Measurements from ENCODE around the gene NUP50.

The NUP50 gene

DNA sequence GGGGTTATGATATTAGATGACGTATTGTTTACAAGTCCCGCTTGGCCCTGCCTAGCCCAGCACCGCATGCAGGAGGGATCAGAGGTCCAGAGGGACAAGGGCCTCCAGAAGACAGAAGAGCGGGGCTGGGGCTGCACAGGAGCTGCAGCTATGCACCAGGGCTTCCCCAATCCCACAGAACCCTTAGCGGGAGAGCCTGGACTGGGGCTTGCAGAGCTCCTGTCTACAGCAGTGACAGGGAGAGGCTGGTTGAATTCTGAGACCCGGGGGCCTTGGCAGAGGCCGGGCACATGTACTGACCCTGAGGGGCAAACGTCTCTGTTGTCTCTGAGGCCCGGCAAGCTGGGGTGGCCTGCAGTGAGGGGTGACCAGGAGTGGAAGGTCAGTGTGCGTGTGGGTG, 70.1 kb downstream of the NUP50 start:
- TF ChIP-seq SNAI2 (CRISPR knock-in tag; IDR thresholded peaks at IDR 0.05) (no peak), CSRNP3 (CRISPR knock-in tag; IDR thresholded peaks at IDR 0.05) (no peak), BACH2 (CRISPR knock-in tag; IDR thresholded peaks at IDR 0.05; ENCODE audit: borderline replicate concordance) (no peak), ISL1 (CRISPR knock-in tag; IDR thresholded peaks at IDR 0.05) (no peak), ZFP3 (CRISPR knock-in tag; IDR thresholded peaks at IDR 0.05) (no peak), ZNF70 (CRISPR knock-in tag; IDR thresholded peaks at IDR 0.05) (no peak), PPARA (CRISPR knock-in tag; IDR thresholded peaks at IDR 0.05; ENCODE audit: borderline replicate concordance) (no peak), ZFP30 (CRISPR knock-in tag; IDR thresholded peaks at IDR 0.05) (no peak), RARB (CRISPR knock-in tag; IDR thresholded peaks at IDR 0.05) (no peak), TCF4 (CRISPR knock-in tag; IDR thresholded peaks at IDR 0.05; ENCODE audit: borderline replicate concordance) (no peak), ZNF565 (CRISPR knock-in tag; conservative IDR thresholded peaks at IDR 0.05; ENCODE audit: low read depth) (no peak), ZNF8 (CRISPR knock-in tag; IDR thresholded peaks at IDR 0.05) (no peak), GLIS3 (CRISPR knock-in tag; IDR thresholded peaks at IDR 0.05) (no peak), ARNTL (CRISPR knock-in tag; IDR thresholded peaks at IDR 0.05; ENCODE audit: borderline replicate concordance, low read depth) (no peak), PATZ1 (CRISPR knock-in tag; IDR thresholded peaks at IDR 0.05; ENCODE audit: borderline replicate concordance) (no peak), ZC3H10 (CRISPR knock-in tag; IDR thresholded peaks at IDR 0.05) (no peak)
- TF ChIP-seq, protein P1, sequence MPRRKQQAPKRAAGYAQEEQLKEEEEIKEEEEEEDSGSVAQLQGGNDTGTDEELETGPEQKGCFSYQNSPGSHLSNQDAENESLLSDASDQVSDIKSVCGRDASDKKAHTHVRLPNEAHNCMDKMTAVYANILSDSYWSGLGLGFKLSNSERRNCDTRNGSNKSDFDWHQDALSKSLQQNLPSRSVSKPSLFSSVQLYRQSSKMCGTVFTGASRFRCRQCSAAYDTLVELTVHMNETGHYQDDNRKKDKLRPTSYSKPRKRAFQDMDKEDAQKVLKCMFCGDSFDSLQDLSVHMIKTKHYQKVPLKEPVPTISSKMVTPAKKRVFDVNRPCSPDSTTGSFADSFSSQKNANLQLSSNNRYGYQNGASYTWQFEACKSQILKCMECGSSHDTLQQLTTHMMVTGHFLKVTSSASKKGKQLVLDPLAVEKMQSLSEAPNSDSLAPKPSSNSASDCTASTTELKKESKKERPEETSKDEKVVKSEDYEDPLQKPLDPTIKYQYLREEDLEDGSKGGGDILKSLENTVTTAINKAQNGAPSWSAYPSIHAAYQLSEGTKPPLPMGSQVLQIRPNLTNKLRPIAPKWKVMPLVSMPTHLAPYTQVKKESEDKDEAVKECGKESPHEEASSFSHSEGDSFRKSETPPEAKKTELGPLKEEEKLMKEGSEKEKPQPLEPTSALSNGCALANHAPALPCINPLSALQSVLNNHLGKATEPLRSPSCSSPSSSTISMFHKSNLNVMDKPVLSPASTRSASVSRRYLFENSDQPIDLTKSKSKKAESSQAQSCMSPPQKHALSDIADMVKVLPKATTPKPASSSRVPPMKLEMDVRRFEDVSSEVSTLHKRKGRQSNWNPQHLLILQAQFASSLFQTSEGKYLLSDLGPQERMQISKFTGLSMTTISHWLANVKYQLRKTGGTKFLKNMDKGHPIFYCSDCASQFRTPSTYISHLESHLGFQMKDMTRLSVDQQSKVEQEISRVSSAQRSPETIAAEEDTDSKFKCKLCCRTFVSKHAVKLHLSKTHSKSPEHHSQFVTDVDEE (CRISPR knock-in tag; IDR thresholded peaks at IDR 0.05), result no peak
- TF ChIP-seq, protein P2, sequence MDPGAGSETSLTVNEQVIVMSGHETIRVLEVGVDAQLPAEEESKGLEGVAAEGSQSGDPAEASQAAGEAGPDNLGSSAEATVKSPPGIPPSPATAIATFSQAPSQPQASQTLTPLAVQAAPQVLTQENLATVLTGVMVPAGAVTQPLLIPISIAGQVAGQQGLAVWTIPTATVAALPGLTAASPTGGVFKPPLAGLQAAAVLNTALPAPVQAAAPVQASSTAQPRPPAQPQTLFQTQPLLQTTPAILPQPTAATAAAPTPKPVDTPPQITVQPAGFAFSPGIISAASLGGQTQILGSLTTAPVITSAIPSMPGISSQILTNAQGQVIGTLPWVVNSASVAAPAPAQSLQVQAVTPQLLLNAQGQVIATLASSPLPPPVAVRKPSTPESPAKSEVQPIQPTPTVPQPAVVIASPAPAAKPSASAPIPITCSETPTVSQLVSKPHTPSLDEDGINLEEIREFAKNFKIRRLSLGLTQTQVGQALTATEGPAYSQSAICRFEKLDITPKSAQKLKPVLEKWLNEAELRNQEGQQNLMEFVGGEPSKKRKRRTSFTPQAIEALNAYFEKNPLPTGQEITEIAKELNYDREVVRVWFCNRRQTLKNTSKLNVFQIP (CRISPR knock-in tag; IDR thresholded peaks at IDR 0.05; ENCODE audit: borderline replicate concordance, low read depth), result no peak
- TF ChIP-seq, protein P3, sequence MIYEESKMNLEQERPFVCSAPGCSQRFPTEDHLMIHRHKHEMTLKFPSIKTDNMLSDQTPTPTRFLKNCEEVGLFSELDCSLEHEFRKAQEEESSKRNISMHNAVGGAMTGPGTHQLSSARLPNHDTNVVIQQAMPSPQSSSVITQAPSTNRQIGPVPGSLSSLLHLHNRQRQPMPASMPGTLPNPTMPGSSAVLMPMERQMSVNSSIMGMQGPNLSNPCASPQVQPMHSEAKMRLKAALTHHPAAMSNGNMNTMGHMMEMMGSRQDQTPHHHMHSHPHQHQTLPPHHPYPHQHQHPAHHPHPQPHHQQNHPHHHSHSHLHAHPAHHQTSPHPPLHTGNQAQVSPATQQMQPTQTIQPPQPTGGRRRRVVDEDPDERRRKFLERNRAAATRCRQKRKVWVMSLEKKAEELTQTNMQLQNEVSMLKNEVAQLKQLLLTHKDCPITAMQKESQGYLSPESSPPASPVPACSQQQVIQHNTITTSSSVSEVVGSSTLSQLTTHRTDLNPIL (CRISPR knock-in tag; IDR thresholded peaks at IDR 0.05; ENCODE audit: low read depth), result no peak
- ATAC-seq, result no peak; the same call in 2 of the 3 replicates

DNA sequence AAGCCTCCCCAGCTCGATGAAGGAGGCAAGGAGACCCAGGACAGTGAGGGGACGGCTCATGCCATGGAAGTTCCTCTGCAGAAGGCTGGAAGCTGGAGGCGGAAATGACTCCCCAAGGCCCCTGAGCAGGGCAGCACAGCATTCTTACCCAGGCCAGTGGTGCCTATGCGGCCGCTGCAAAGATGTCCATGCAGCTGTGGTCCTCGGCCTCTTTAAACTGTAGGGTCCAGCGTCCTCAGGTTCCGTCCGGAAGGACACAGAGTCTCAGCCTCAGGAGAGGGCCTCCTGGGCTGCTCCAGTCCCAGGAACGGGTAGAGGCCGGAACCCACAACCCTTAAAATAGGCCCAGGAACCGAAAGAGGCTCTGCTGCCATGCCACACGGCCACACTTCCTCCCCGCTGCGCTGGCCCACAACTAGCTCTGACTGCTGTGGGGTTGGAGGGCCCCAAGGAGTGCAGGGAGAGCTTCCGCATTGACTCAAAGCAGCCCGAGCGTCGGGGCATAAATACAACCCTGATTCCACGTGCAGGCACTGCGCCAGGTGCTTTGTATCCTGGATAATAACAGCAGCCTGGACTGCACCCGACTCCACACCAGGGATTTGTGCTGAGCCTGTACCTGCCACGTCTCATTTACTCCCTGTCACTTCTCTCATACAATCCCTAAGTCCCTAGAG, 71.5 kb downstream of the NUP50 start:
- TF ChIP-seq CSDC2 (CRISPR knock-in tag; IDR thresholded peaks at IDR 0.05) (no peak), TOX (CRISPR knock-in tag; IDR thresholded peaks at IDR 0.05; ENCODE audit: borderline replicate concordance) (no peak)
- no peak for ATAC-seq

GRCh38 chr22:45235851-45236342, 72.2 kb downstream of the NUP50 start:
- TF ChIP-seq, protein P2 (CRISPR knock-in tag; IDR thresholded peaks at IDR 0.05; ENCODE audit: borderline replicate concordance, low read depth), result no peak
- TF ChIP-seq ARNTL (CRISPR knock-in tag; IDR thresholded peaks at IDR 0.05; ENCODE audit: borderline replicate concordance, low read depth), result no peak
- TF ChIP-seq PPARA (CRISPR knock-in tag; IDR thresholded peaks at IDR 0.05; ENCODE audit: borderline replicate concordance), result no peak
- TF ChIP-seq CSRNP3 (CRISPR knock-in tag; IDR thresholded peaks at IDR 0.05), result no peak
- no peak for TF ChIP-seq ZFP3 (CRISPR knock-in tag; IDR thresholded peaks at IDR 0.05)
- TF ChIP-seq, protein P1 (CRISPR knock-in tag; IDR thresholded peaks at IDR 0.05), result no peak
- TF ChIP-seq CSDC2 (CRISPR knock-in tag; IDR thresholded peaks at IDR 0.05), result no peak
- TF ChIP-seq TCF4 (CRISPR knock-in tag; IDR thresholded peaks at IDR 0.05; ENCODE audit: borderline replicate concordance), result no peak
- no peak for ATAC-seq
